Uterus (tissue), 2 donors: ENCODE results near the gene TRIM36.

Experiments used
- POLR2A ChIP-seq, 2 donors: fragments of 450-650 bp; IDR thresholded peaks; one replicate each; pipeline ENCODE4 v1.6.1; 2016; ENCODE audit warnings: antibody characterized with exemption in 2 of 2, mild to moderate bottlenecking in 1 of 2, moderate library complexity in 1 of 2
- TF ChIP-seq, protein P1 (sequence below), 4 experiments: fragments of 200-600 bp in 2 of 4; fragments of 450-650 bp in 2 of 4; sonication (generic) in 2 of 4; IDR thresholded peaks; one replicate each; pipeline ENCODE4 v1.5.1; 2016 to 2019; ENCODE audit warnings: antibody characterized with exemption in 4 of 4, mild to moderate bottlenecking in 2 of 4, moderate library complexity in 1 of 4

DNA sequence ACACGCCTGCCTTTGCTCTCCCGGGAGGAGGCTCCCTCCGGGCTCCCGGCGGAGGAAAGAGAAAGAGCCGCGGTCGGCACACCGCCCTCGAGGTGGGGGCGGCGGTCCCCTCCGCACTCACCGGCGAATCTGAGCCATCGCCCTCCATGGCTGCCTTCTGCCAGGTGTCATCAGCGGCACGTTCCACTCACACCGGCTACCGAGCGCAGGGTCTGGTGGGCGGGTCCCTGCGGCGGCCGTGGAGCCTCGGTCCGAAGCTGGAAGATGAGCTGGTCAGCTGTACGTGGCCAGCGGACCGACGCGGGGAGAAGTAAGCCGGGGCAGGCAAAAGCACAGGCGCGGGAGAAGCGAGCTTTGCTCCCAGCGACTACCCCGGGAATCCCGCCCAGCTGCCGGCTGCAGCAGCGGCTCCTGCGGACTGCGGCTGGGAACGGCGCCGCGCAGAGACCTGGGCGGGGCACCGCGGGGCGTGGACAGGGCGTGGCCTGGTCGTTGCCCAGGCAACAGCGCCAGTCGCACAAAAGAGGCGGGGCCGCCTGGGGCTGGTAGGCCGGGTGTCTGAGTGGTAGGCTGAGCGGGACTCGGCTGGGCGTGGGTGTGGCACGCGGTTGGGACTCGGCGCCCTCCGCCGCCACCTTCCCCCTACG lies at the start of gene TRIM36:
- TF ChIP-seq, protein P1, sequence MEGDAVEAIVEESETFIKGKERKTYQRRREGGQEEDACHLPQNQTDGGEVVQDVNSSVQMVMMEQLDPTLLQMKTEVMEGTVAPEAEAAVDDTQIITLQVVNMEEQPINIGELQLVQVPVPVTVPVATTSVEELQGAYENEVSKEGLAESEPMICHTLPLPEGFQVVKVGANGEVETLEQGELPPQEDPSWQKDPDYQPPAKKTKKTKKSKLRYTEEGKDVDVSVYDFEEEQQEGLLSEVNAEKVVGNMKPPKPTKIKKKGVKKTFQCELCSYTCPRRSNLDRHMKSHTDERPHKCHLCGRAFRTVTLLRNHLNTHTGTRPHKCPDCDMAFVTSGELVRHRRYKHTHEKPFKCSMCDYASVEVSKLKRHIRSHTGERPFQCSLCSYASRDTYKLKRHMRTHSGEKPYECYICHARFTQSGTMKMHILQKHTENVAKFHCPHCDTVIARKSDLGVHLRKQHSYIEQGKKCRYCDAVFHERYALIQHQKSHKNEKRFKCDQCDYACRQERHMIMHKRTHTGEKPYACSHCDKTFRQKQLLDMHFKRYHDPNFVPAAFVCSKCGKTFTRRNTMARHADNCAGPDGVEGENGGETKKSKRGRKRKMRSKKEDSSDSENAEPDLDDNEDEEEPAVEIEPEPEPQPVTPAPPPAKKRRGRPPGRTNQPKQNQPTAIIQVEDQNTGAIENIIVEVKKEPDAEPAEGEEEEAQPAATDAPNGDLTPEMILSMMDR (IDR thresholded peaks at IDR 0.05) = no peak
- peak; percentile 61 to 63 for TF ChIP-seq POLR2A (IDR thresholded peaks at IDR 0.05)
